Mesenchymal stem cell (in vitro differentiated cells and primary cell): ENCODE data around the gene KIFC3.
"Not testable (repeated sequence)": the region's sequence is repeated elsewhere in the genome, so short reads cannot be mapped to it uniquely, and the experiment has no call there.

Experiments used
- DNase-seq: peaks from one replicate; pipeline ENCODE4 v3.0.0-alpha.2; 2013
- H2AFZ ChIP-seq: one replicate; pipeline ENCODE4 v1.6.1; 2013; ENCODE audit warnings: low read depth, mild to moderate bottlenecking, control low read depth, inconsistent platforms, low read length, moderate library complexity
- H2AK5ac ChIP-seq: 2 replicates; pipeline ENCODE4 v1.6.1; 2013; ENCODE audit warnings: low read length, moderate library complexity, mild to moderate bottlenecking, inconsistent platforms; ENCODE audit not compliant: severe bottlenecking
- H2BK120ac ChIP-seq: one replicate; pipeline ENCODE4 v1.6.1; 2013; ENCODE audit warnings: low read depth, mild to moderate bottlenecking, inconsistent platforms, low read length, moderate library complexity
- H2BK12ac ChIP-seq, 2 experiments: one replicate each; pipeline ENCODE4 v1.6.1; 2013; ENCODE audit warnings: inconsistent platforms in 2 of 2, low read length in 2 of 2, mild to moderate bottlenecking in 2 of 2, moderate library complexity in 2 of 2, control low read depth in 1 of 2
- H2BK15ac ChIP-seq: one replicate; pipeline ENCODE4 v1.6.1; 2013; ENCODE audit warnings: mild to moderate bottlenecking, low read depth, inconsistent platforms; ENCODE audit not compliant: poor library complexity, severe bottlenecking
- H2BK5ac ChIP-seq: 2 replicates; pipeline ENCODE4 v1.6.1; 2013; ENCODE audit warnings: low read depth, mild to moderate bottlenecking, low read length, control low read depth, inconsistent platforms; ENCODE audit not compliant: poor library complexity, severe bottlenecking
- H3K14ac ChIP-seq, 2 experiments: one replicate each; pipeline ENCODE4 v1.6.1; 2013; ENCODE audit warnings: inconsistent platforms in 2 of 2, low read length in 2 of 2, control low read depth in 1 of 2, mild to moderate bottlenecking in 1 of 2, moderate library complexity in 1 of 2
- H3K18ac ChIP-seq, 2 experiments: one replicate each; pipeline ENCODE4 v1.6.1; 2013; ENCODE audit warnings: inconsistent platforms in 2 of 2, low read length in 2 of 2, control low read depth in 1 of 2, low read depth in 1 of 2, mild to moderate bottlenecking in 1 of 2
- H3K23ac ChIP-seq, 2 experiments: one replicate each; pipeline ENCODE4 v1.6.1; 2013; ENCODE audit warnings: inconsistent platforms in 2 of 2, low read length in 2 of 2, mild to moderate bottlenecking in 2 of 2, moderate library complexity in 2 of 2, control low read depth in 1 of 2
- H3K27ac ChIP-seq: 2 replicates; pipeline ENCODE4 v1.5.1; 2013; ENCODE audit warnings: mild to moderate bottlenecking, moderate library complexity, low read length, control low read depth, inconsistent platforms; ENCODE audit not compliant: poor library complexity, severe bottlenecking
- H3K27me3 ChIP-seq, 2 experiments: 2 replicates each; pipeline versions ENCODE4 v1.6.1 to v1.7.0; 2013; ENCODE audit warnings: low read length in 2 of 2, mild to moderate bottlenecking in 2 of 2, moderate library complexity in 2 of 2, control low read depth in 1 of 2, inconsistent platforms in 1 of 2; ENCODE audit not compliant: control insufficient read depth in 1 of 2, insufficient read depth in 1 of 2
- H3K36me3 ChIP-seq, 2 experiments: 2 replicates each; pipeline versions ENCODE4 v1.6.1 to v1.7.0; 2013; ENCODE audit warnings: low read length in 2 of 2, control low read depth in 1 of 2, inconsistent platforms in 1 of 2, low read depth in 1 of 2, mild to moderate bottlenecking in 1 of 2; ENCODE audit not compliant: insufficient read depth in 2 of 2, control insufficient read depth in 1 of 2
- H3K4ac ChIP-seq, 2 experiments: one replicate each; pipeline ENCODE4 v1.6.1; 2013; ENCODE audit warnings: inconsistent platforms in 2 of 2, low read length in 2 of 2, mild to moderate bottlenecking in 2 of 2, moderate library complexity in 2 of 2, control low read depth in 1 of 2, low read depth in 1 of 2
- H3K4me1 ChIP-seq: 2 replicates; pipeline ENCODE4 v1.6.1; 2013; ENCODE audit warnings: low read depth, low read length, control low read depth; ENCODE audit not compliant: control insufficient read depth, insufficient read depth
- H3K4me2 ChIP-seq: 2 replicates; pipeline ENCODE4 v1.6.1; 2013; ENCODE audit warnings: low read length, mild to moderate bottlenecking, inconsistent platforms; ENCODE audit not compliant: poor library complexity, severe bottlenecking
- H3K4me3 ChIP-seq, 2 experiments: 2 replicates each; pipeline versions ENCODE4 v1.5.1 to v1.7.0; 2013; ENCODE audit warnings: low read length in 2 of 2, mild to moderate bottlenecking in 2 of 2, control low read depth in 1 of 2, low read depth in 1 of 2; ENCODE audit not compliant: insufficient read depth in 1 of 2
- H3K79me1 ChIP-seq: replicated peaks from 2 replicates; pipeline ENCODE4 v1.6.1; 2013; ENCODE audit warnings: mild to moderate bottlenecking, control low read depth, low read length, inconsistent platforms; ENCODE audit not compliant: poor library complexity, severe bottlenecking
- H3K9ac ChIP-seq: 2 replicates; pipeline ENCODE4 v1.7.0; 2013; ENCODE audit warnings: mild to moderate bottlenecking, low read length, moderate library complexity
- H3K9me3 ChIP-seq: 2 replicates; pipeline ENCODE4 v1.7.0; 2013; ENCODE audit warnings: mild to moderate bottlenecking, low read length; ENCODE audit not compliant: control insufficient read depth
- H4K8ac ChIP-seq: one replicate; pipeline ENCODE4 v1.6.1; 2013; ENCODE audit warnings: inconsistent platforms, mild to moderate bottlenecking, low read length, moderate library complexity
- H4K91ac ChIP-seq: one replicate; pipeline ENCODE4 v1.6.1; 2013; ENCODE audit warnings: mild to moderate bottlenecking, low read length, inconsistent platforms
- WGBS: methylation state at CpG from one replicate; pipeline ENCODE4 v1.1.7; 2013; ENCODE audit warnings: mixed read lengths; 5-methylcytosine and 5-hydroxymethylcytosine counted together

Gene KIFC3

GRCh38 chr16:57840833-57841232 lies 38.5 kb upstream of the KIFC3 start:
- H3K9ac ChIP-seq = no peak overlapping the region
- no peak overlapping the region for H3K4me2 ChIP-seq

DNA sequence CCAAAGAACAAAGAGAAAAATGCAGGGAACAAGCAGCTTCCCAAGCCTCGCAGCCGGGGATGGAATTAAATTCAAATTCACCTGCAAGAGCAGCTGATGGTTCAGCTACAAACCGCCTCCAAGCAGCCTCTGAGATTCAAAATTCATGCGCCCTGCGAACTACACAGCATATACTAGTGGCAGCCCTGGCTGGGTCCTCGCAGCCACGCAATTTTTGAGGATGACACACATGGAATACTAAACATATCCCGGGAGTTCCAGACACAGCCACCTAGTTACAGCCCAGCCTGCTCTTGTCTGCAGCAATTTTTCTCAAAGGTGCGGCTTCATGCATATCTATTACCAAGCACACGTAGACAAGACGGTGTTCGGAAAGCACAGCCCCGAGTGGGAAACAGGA lies 35.9 kb upstream of the KIFC3 start:
- H3K4me2 ChIP-seq = no peak overlapping the region
- DNase-seq = no peak
- no peak overlapping the region for H2BK120ac ChIP-seq
- H3K27ac ChIP-seq = peak overlapping the region; percentile 41
- peaks cover 27% of the 10 kb centered on the region for H3K4me1 ChIP-seq
- no peak overlapping the region for H3K9ac ChIP-seq
- no peak overlapping the region for H3K18ac ChIP-seq
- no peak overlapping the region for H2BK12ac ChIP-seq
- H3K27me3 ChIP-seq = peaks cover 0 to 6% of the 10 kb centered on the region in 2 experiments
- H2AFZ ChIP-seq = no peak overlapping the region
- peak overlapping the region; percentile 10 for H2BK5ac ChIP-seq
- H3K36me3 ChIP-seq = no peaks in the 10 kb centered on the region
- 80% methylated on average over 13 of the region's 13 CpGs for WGBS
- no peak overlapping the region for H4K8ac ChIP-seq
- H3K4me3 ChIP-seq = no peak overlapping the region
- peak overlapping the region; percentile 88 for H2AK5ac ChIP-seq
- no peak overlapping the region for H3K23ac ChIP-seq
- H2BK15ac ChIP-seq = no peak overlapping the region
- no peak overlapping the region for H4K91ac ChIP-seq
- H3K14ac ChIP-seq = no peak overlapping the region
- no peak overlapping the region for H3K4ac ChIP-seq
- peaks cover 8% of the 10 kb centered on the region for H3K79me1 ChIP-seq
- H3K9me3 ChIP-seq = no peaks in the 10 kb centered on the region

More at GRCh38 chr16:57840833-57841232, 38.5 kb upstream of the KIFC3 start:
- Histone ChIP-seq H3K18ac (no peak overlapping the region), H3K27me3 (peaks cover 0 to 19% of the 10 kb centered on the region in 2 experiments), H3K4me3 (no peak overlapping the region), H2AFZ (no peak overlapping the region), H3K4ac (no peak overlapping the region), H3K27ac (peak overlapping the region; percentile 97), H3K79me1 (peaks cover 4% of the 10 kb centered on the region), H3K14ac (no peak overlapping the region), H2BK12ac (no peak overlapping the region), H4K8ac (no peak overlapping the region), H4K91ac (no peak overlapping the region), H2BK120ac (no peak overlapping the region), H2AK5ac (peak overlapping the region; percentile 100), H2BK15ac (no peak overlapping the region), H3K36me3 (no peaks in the 10 kb centered on the region), H3K4me1 (peaks cover 34% of the 10 kb centered on the region), H3K9me3 (no peaks in the 10 kb centered on the region), H3K23ac (no peak overlapping the region), H2BK5ac (peak overlapping the region; percentile 85)
- 92% methylated on average over 8 of the region's 8 CpGs for WGBS
- DNase-seq = no peak

DNA sequence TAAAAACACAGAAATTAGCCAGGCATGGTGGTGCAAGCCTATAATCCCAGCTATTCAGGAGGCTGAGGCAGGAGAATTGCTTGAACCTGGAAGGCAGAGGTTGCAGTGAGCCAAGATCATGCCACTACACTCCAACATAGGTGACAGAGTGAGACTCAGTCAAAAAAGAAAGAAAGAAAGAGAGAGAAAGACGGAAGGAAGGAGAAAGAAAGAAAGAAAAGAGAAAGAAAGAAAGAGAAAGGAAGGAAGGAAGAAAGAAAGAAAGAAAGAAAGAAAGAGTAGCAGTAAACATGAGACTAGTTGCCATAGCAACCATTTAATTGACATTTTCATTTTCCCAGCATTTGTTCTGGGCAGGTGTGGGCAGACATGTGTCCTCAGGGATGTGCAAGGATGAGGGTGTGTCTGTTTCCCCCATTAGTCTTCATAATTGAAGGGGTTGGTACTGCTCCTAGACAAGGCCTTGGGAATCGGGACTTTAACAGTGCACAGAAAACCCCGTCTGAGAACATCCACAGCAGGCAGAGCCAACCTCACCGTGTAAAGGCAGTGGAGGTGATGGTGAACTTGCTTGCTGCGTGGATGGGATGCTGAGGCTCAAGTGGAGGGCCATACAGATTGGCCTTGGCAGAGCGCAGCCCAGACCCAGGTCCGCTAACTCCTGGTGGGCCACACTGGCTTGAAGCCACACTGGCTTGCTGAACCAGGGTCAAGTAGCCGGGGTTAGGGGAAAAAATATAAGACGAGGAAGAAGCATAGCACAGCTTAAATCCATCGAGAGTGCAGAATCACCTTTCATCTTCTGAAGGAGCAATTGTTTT lies 35.2 kb upstream of the KIFC3 start:
- Histone ChIP-seq H3K4me2 (no peak overlapping the region), H3K4ac (no peak overlapping the region), H3K79me1 (peaks cover 8% of the 10 kb centered on the region), H3K4me1 (peaks cover 25% of the 10 kb centered on the region), H2BK5ac (no peak overlapping the region), H3K9ac (no peak overlapping the region), H2BK12ac (no peak overlapping the region), H4K91ac (no peak overlapping the region), H3K27ac (peak overlapping the region; percentile 41), H3K36me3 (no peaks in the 10 kb centered on the region), H2AFZ (no peak overlapping the region), H3K23ac (no peak overlapping the region), H2BK15ac (no peak overlapping the region), H4K8ac (no peak overlapping the region), H2BK120ac (no peak overlapping the region), H3K14ac (no peak overlapping the region), H3K4me3 (no peak overlapping the region), H3K9me3 (no peaks in the 10 kb centered on the region), H3K18ac (no peak overlapping the region), H2AK5ac (peak overlapping the region; percentile 88), H3K27me3 (peaks cover 0 to 6% of the 10 kb centered on the region in 2 experiments)
- 94% methylated on average over 10 of the region's 10 CpGs for WGBS
- DNase-seq = no peak

DNA sequence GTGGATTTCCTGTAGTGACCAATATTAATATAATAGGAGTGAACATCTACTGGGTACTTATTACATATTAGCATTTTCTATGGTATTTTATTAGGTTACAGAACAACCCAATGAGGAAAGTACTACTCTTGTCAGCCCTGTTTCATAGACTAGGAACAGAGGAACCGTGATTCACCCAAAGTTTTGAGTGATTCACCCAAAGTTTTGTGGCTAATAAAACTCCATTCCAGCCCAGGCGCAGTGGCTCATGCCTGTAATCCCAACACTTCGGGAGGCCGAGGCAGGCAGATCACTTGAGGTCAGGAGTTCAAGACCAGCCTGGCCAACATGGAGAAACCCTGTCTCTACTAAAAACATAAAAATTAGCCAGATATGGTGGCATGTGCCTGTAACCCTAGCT lies 33.1 kb upstream of the KIFC3 start:
- not testable (repeated sequence) for H3K4ac ChIP-seq, H2BK15ac ChIP-seq, H2BK5ac ChIP-seq, H2BK120ac ChIP-seq, H2AFZ ChIP-seq, H3K36me3 ChIP-seq, H3K23ac ChIP-seq, H4K91ac ChIP-seq, DNase-seq, H3K79me1 ChIP-seq, H3K9me3 ChIP-seq, H3K14ac ChIP-seq, H3K4me3 ChIP-seq, H4K8ac ChIP-seq, H2BK12ac ChIP-seq, H3K27me3 ChIP-seq, H3K4me2 ChIP-seq, H3K18ac ChIP-seq
- H2AK5ac ChIP-seq = peak overlapping the region; percentile 82
- H3K9ac ChIP-seq = peak overlapping the region; percentile 50
- peak overlapping the region; percentile 83 for H3K27ac ChIP-seq
- 82% methylated on average over 4 of the region's 4 CpGs for WGBS
- H3K4me1 ChIP-seq = peaks cover 27% of the 10 kb centered on the region
